H1 (cell line): Measurements from ENCODE around the gene SLC27A4. TPM values are rescaled to one million over a fixed set of nuclear protein-coding genes. Genes with fewer than 3 reads are reported as not detected.

Experiments
- CTCF ChIA-PET: fragments of 300-600 bp; sonication (Branson Sonifier 250); formaldehyde crosslinking; loops from one replicate; lab custom pipeline; 2021; ENCODE audit not compliant: partially characterized antibody; lab: Charles Lee
- POLR2A ChIA-PET: fragments of 300-600 bp; sonication (Branson Sonifier 250); formaldehyde crosslinking; loops from one replicate; lab custom pipeline; 2021; ENCODE audit warnings: inconsistent platforms; ENCODE audit not compliant: partially characterized antibody; lab: Charles Lee
- DNase-seq, 2 experiments: peaks; one replicate each; pipeline versions ENCODE4 v3.0.0 to v3.0.0-alpha.2; 2010 to 2022; ENCODE audit warnings: low spot score in 2 of 2, low read depth in 1 of 2, mixed read lengths in 1 of 2
- FAIRE-seq: peaks from 2 replicates; lab custom pipeline; 2011; peaks lifted over from hg19 to GRCh38; lab: Jason Lieb, UNC
- H2AFZ ChIP-seq: 2 replicates; pipeline ENCODE4 v1.8.1; 2012; ENCODE audit warnings: low read length, inconsistent platforms
- H2AK5ac ChIP-seq: 2 replicates; pipeline ENCODE4 v1.6.1; 2013; ENCODE audit warnings: low read depth, low read length
- H2BK120ac ChIP-seq: replicated peaks from 2 replicates; pipeline ENCODE3; 2013; ENCODE audit warnings: low read depth, low read length, inconsistent platforms
- H2BK12ac ChIP-seq: 2 replicates; pipeline ENCODE4 v1.6.1; 2013; ENCODE audit warnings: low read depth, low read length
- H2BK15ac ChIP-seq: 2 replicates; pipeline ENCODE4 v1.6.1; 2013; ENCODE audit warnings: low read length
- H2BK20ac ChIP-seq: 2 replicates; pipeline ENCODE4 v1.6.1; 2013; ENCODE audit warnings: low read length
- H2BK5ac ChIP-seq: 2 replicates; pipeline ENCODE4 v1.6.1; 2013; ENCODE audit warnings: low read depth, low read length
- H3K14ac ChIP-seq: 2 replicates; pipeline ENCODE4 v1.6.1; 2013; ENCODE audit warnings: inconsistent platforms; ENCODE audit not compliant: insufficient read length
- H3K18ac ChIP-seq: 2 replicates; pipeline ENCODE4 v1.6.1; 2013; ENCODE audit warnings: low read length; ENCODE audit errors: extremely low read depth
- H3K23ac ChIP-seq: 2 replicates; pipeline ENCODE4 v1.6.1; 2013; ENCODE audit warnings: inconsistent platforms; ENCODE audit not compliant: insufficient read length
- H3K23me2 ChIP-seq: 2 replicates; pipeline ENCODE4 v1.6.1; 2013; ENCODE audit warnings: low read depth, low read length
- H3K27ac ChIP-seq: 2 replicates; pipeline ENCODE4 v1.6.1; 2011; ENCODE audit warnings: low read depth, low read length, inconsistent platforms
- H3K27me3 ChIP-seq, 4 experiments: replicated peaks in 1 of 4; 1 replicate in 1 of 4; 2 replicates in 3 of 4; pipeline versions ENCODE4 v1.6.1 to v1.8.1; 2011 to 2013; ENCODE audit warnings: low read length in 3 of 4, mild to moderate bottlenecking in 3 of 4, inconsistent platforms in 2 of 4, mixed read lengths in 2 of 4, moderate library complexity in 1 of 4; ENCODE audit not compliant: control insufficient read depth in 3 of 4, insufficient read depth in 3 of 4; ENCODE audit errors: extremely low read depth in 1 of 4
- H3K36me3 ChIP-seq, 4 experiments: 2 replicates each; pipeline versions ENCODE4 v1.6.1 to v1.8.1; 2011 to 2013; ENCODE audit warnings: mild to moderate bottlenecking in 4 of 4, low read length in 3 of 4, moderate library complexity in 2 of 4, control low read depth in 1 of 4, inconsistent platforms in 1 of 4; ENCODE audit not compliant: insufficient read depth in 4 of 4, control insufficient read depth in 2 of 4
- H3K4ac ChIP-seq: replicated peaks from 2 replicates; pipeline ENCODE3; 2013; ENCODE audit warnings: low read length, low read depth, mixed read lengths, inconsistent platforms; ENCODE audit not compliant: insufficient read length
- H3K4me1 ChIP-seq, 4 experiments: replicated peaks in 1 of 4; 1 replicate in 1 of 4; 2 replicates in 3 of 4; pipeline versions ENCODE4 v1.6.1 to v1.8.1; 2011 to 2013; ENCODE audit warnings: low read length in 3 of 4, inconsistent platforms in 2 of 4, mixed read lengths in 1 of 4; ENCODE audit not compliant: insufficient read depth in 4 of 4, control insufficient read depth in 3 of 4
- H3K4me2 ChIP-seq, 2 experiments: 2 replicates each; pipeline versions ENCODE4 v1.6.1 to v1.8.1; 2011 to 2013; ENCODE audit warnings: low read depth in 2 of 2, low read length in 2 of 2, control low read depth in 1 of 2, inconsistent platforms in 1 of 2, mild to moderate bottlenecking in 1 of 2; ENCODE audit not compliant: insufficient read depth in 1 of 2
- H3K4me3 ChIP-seq, 4 experiments: fragments of 200-600, 300-600 bp in 1 of 4; sonication (generic), shearing (Covaris generic), sonication (Bioruptor Twin) in 1 of 4; 2 replicates each; pipeline versions ENCODE4 v1.5.1 to v1.8.1; 2011 to 2016; ENCODE audit warnings: low read length in 4 of 4, low read depth in 3 of 4, control low read depth in 2 of 4, inconsistent platforms in 2 of 4, mild to moderate bottlenecking in 2 of 4, mixed read lengths in 1 of 4, moderate library complexity in 1 of 4; ENCODE audit not compliant: insufficient read depth in 2 of 4; ENCODE audit errors: extremely low read depth in 1 of 4
- H3K56ac ChIP-seq: replicated peaks from 2 replicates; pipeline ENCODE3; 2013; ENCODE audit warnings: low read depth, mild to moderate bottlenecking, mixed read lengths, low read length, inconsistent platforms; ENCODE audit not compliant: insufficient read length
- H3K79me1 ChIP-seq: 2 replicates; pipeline ENCODE4 v1.6.1; 2013; ENCODE audit warnings: low read depth, low read length, control low read depth
- H3K79me2 ChIP-seq, 2 experiments: 2 replicates each; pipeline versions ENCODE4 v1.6.1 to v1.8.1; 2012 to 2013; ENCODE audit warnings: low read length in 2 of 2, mild to moderate bottlenecking in 2 of 2, inconsistent platforms in 1 of 2; ENCODE audit not compliant: insufficient read depth in 2 of 2, control insufficient read depth in 1 of 2
- H3K9ac ChIP-seq, 4 experiments: replicated peaks in 1 of 4; 1 replicate in 1 of 4; 2 replicates in 3 of 4; pipeline versions ENCODE4 v1.6.1 to v1.8.1; 2011 to 2013; ENCODE audit warnings: low read depth in 3 of 4, low read length in 3 of 4, control low read depth in 2 of 4, mild to moderate bottlenecking in 2 of 4, moderate library complexity in 2 of 4, inconsistent platforms in 1 of 4; ENCODE audit errors: extremely low read depth in 1 of 4
- H3K9me3 ChIP-seq, 2 experiments: 2 replicates each; pipeline versions ENCODE4 v1.6.1 to v1.8.1; 2012 to 2013; ENCODE audit warnings: mild to moderate bottlenecking in 2 of 2, moderate library complexity in 2 of 2, control low read depth in 1 of 2, inconsistent platforms in 1 of 2, low read depth in 1 of 2, low read length in 1 of 2, mixed read lengths in 1 of 2; ENCODE audit not compliant: insufficient read depth in 2 of 2
- H4K20me1 ChIP-seq, 2 experiments: replicated peaks in 1 of 2; 2 replicates each; pipeline versions ENCODE3 to v1.8.1; 2011 to 2013; ENCODE audit warnings: inconsistent platforms in 2 of 2, low read length in 2 of 2, mild to moderate bottlenecking in 1 of 2; ENCODE audit not compliant: insufficient read depth in 2 of 2, control insufficient read depth in 1 of 2
- H4K5ac ChIP-seq: 2 replicates; pipeline ENCODE4 v1.6.1; 2013; ENCODE audit warnings: low read length, low read depth, mixed read lengths, inconsistent platforms; ENCODE audit not compliant: insufficient read length
- H4K8ac ChIP-seq: 2 replicates; pipeline ENCODE4 v1.8.0; 2013; ENCODE audit warnings: mild to moderate bottlenecking, moderate library complexity, low read length, inconsistent platforms; ENCODE audit not compliant: insufficient read depth; ENCODE audit errors: extremely low read depth
- H4K91ac ChIP-seq: replicated peaks from 2 replicates; pipeline ENCODE3; 2013; ENCODE audit warnings: low read length, mixed read lengths, inconsistent platforms; ENCODE audit not compliant: insufficient read length
- BCL11A ChIP-seq, 2 experiments: IDR thresholded peaks; one replicate each; pipeline ENCODE4 v1.6.1; 2011; ENCODE audit warnings: low read depth in 2 of 2, low read length in 2 of 2, mild to moderate bottlenecking in 2 of 2
- BRCA1 ChIP-seq: IDR thresholded peaks from 2 replicates; pipeline ENCODE4 v1.6.1; 2012; ENCODE audit warnings: low read depth, low read length, improper control_type of control experiment
- CBX5 ChIP-seq: fragments of 300-800, 300-1000 bp; sonication (generic); IDR thresholded peaks from 2 replicates; pipeline ENCODE4 v1.7.1; 2016; ENCODE audit warnings: antibody characterized with exemption, low read length, low read depth
- CHD2 ChIP-seq: IDR thresholded peaks from 2 replicates; pipeline ENCODE4 v1.6.1; 2012; ENCODE audit warnings: low read length, improper control_type of control experiment
- GTF2F1 ChIP-seq: IDR thresholded peaks from 2 replicates; pipeline ENCODE4 v1.6.1; 2012; ENCODE audit warnings: low read depth, low read length, improper control_type of control experiment, borderline replicate concordance
- JUND ChIP-seq: IDR thresholded peaks from 2 replicates; pipeline ENCODE4 v1.6.1; 2011; ENCODE audit warnings: mild to moderate bottlenecking, improper control_type of control experiment, low read length
- KDM5A ChIP-seq: fragments of 200-600 bp; IDR thresholded peaks from 2 replicates; pipeline ENCODE4 v1.7.1; 2012; ENCODE audit warnings: mild to moderate bottlenecking, low read length, inconsistent platforms, mixed read lengths
- MAFK ChIP-seq: IDR thresholded peaks from 2 replicates; pipeline ENCODE4 v1.6.1; 2012; ENCODE audit warnings: low read depth, mild to moderate bottlenecking, improper control_type of control experiment, low read length
- NANOG ChIP-seq: IDR thresholded peaks from 2 replicates; pipeline ENCODE4 v1.6.1; 2011; ENCODE audit warnings: low read length, low read depth, mild to moderate bottlenecking, inconsistent platforms; ENCODE audit not compliant: insufficient read depth, poor library complexity, severe bottlenecking
- RBBP5 ChIP-seq: IDR thresholded peaks from 2 replicates; pipeline ENCODE4 v1.7.1; 2012; ENCODE audit warnings: low read depth, mild to moderate bottlenecking, inconsistent platforms, low read length, moderate library complexity, borderline replicate concordance
- SIN3A ChIP-seq, 2 experiments: IDR thresholded peaks in 1 of 2; conservative IDR thresholded peaks in 1 of 2; 2 replicates each; pipeline ENCODE4 v1.6.1; 2011 to 2012; ENCODE audit warnings: low read length in 2 of 2, improper control_type of control experiment in 1 of 2, low read depth in 1 of 2, mild to moderate bottlenecking in 1 of 2
- SP1 ChIP-seq: IDR thresholded peaks from 2 replicates; pipeline ENCODE4 v1.6.1; 2011; ENCODE audit warnings: low read depth, low read length
- SP4 ChIP-seq: IDR thresholded peaks from 2 replicates; pipeline ENCODE4 v1.6.1; 2012; ENCODE audit warnings: low read length, inconsistent platforms
- ZNF274 ChIP-seq: IDR thresholded peaks from 2 replicates; pipeline ENCODE4 v1.7.0; 2012; ENCODE audit warnings: low read length, borderline replicate concordance; ENCODE audit errors: extremely low read depth
- WGBS, 2 experiments: shearing (Covaris generic) in 1 of 2; methylation state at CpG; one replicate each; pipeline versions ENCODE4 v1.1.6 to v1.1.7; 2013 to 2015; ENCODE audit warnings: low lambda C conversion rate in 2 of 2, mixed read lengths in 2 of 2, inconsistent platforms in 1 of 2, low coverage in 1 of 2, missing lambda C conversion rate in 1 of 2; ENCODE audit not compliant: insufficient replicate concordance in 2 of 2, insufficient coverage in 1 of 2, insufficient read length in 1 of 2; ENCODE audit errors: extremely low coverage in 1 of 2, missing lambda C conversion rate in 1 of 2; 5-methylcytosine and 5-hydroxymethylcytosine counted together
- polyA plus RNA-seq, 7 experiments: library from polyadenylated mRNA; depleted of rRNA in 3 of 7; stranded (reverse) in 5 of 7; unstranded in 2 of 7; fragments of >200 nt in 5 of 7; fragments of 200-250 nt in 2 of 7; gene quantifications; 1 replicate in 5 of 7; 2 replicates in 1 of 7; 4 replicates in 1 of 7; pipeline versions ENCODE4 v1.2.1 to v1.2.3, GENCODE V29; 2011 to 2013; ENCODE audit warnings: missing spikeins in 2 of 7, mixed read lengths in 2 of 7
- total RNA-seq: library from RNA; stranded (reverse); fragmentation: NEBNext Ultra II Directional; extraction: Animal tissue kit (Norgen Biotek cat#: 25700); gene quantifications from 2 replicates; pipeline ENCODE4 v1.2.1, GENCODE V29; 2021

SLC27A4 gene
- total and polyA plus RNA-seq, 2 of the 8 experiments (the other 6 are each of a cell fraction or from before 2014, with no cell fraction given) = 14.9 to 20.5 TPM

- DNase-seq (no peak), FAIRE-seq (no peak)
- Histone ChIP-seq H3K27me3 (peaks cover 13 to 74% (median 66%) of the 10 kb centered on the region in 4 experiments), H2AFZ (no peak overlapping the region), H4K20me1 (peaks cover 29% of the 10 kb centered on the region in 2 experiments), H3K79me1 (0 out of 2 replicates have a peak, but pooled peaks cover 6% of the 10 kb centered on the region), H2BK120ac (peak overlapping the region; percentile 58), H2AK5ac (peak overlapping the region; percentile 93; the same call in 1 of the 2 replicates), H3K36me3 (peaks cover 0 to 16% (median 6%) of the 10 kb centered on the region in 4 experiments; a peak in 6 of 8 replicates), H2BK15ac (peak overlapping the region; percentile 5; the same call in 1 of the 2 replicates), H3K4me2 (peak overlapping the region; percentile 48 to 66), H3K79me2 (no peaks in the 10 kb centered on the region), H3K4me1 (peaks cover 26 to 40% (median 36%) of the 10 kb centered on the region in 4 experiments), H3K18ac (peak overlapping the region; percentile 88), H3K23me2 (peaks cover 2% of the 10 kb centered on the region; the same call in 1 of the 2 replicates), H2BK20ac (peak overlapping the region; percentile 49), H3K9me3 (no peaks in the 10 kb centered on the region), H3K4ac (peak overlapping the region; percentile 17), H4K5ac (no peak overlapping the region), H4K91ac (peak overlapping the region; percentile 50), H3K23ac (no peak overlapping the region), H4K8ac (no peak overlapping the region), H3K27ac (no peak overlapping the region), H3K4me3 (peak overlapping the region in 1 of 4 experiments; percentile 44; a peak in 3 of 8 replicates), H2BK12ac (peak overlapping the region; percentile 84), H3K56ac (no peak overlapping the region), H3K9ac (peak overlapping the region in 1 of 4 experiments; percentile 2; a peak in 2 of 7 replicates), H3K14ac (no peak overlapping the region), H2BK5ac (peak overlapping the region; percentile 41; the same call in 1 of the 2 replicates)
- 66% methylated on average over 8 of the region's 8 CpGs; no CpG with 5 or more reads in 1 of the 2 experiments for WGBS, 2 experiments
- CTCF ChIA-PET = interaction anchor here (0.5 to 21.9 kb wide), 11 partner anchors 10 to 122 kb away, joined by 3 to 323 read pairs (median 6); partner anchors contain the start of genes CERCAM and URM1
- POLR2A ChIA-PET = interaction anchor here (0.6 to 5.6 kb wide), 12 partner anchors 9 to 130 kb away, joined by 3 to 63 read pairs (median 8); partner anchors contain the start of genes CERCAM and URM1
- no peak for TF ChIP-seq NANOG
- TF ChIP-seq KDM5A = no peak
- no peak for TF ChIP-seq CBX5
- TF ChIP-seq SP4 = no peak
- no peak for TF ChIP-seq SIN3A (conservative IDR thresholded peaks at IDR 0.05 in 1 of 2, IDR thresholded peaks at IDR 0.05 in 1 of 2; ENCODE audit: low read depth in 1 of 2, low read length in 2 of 2)
- TF ChIP-seq ZNF274 = no peak
- no peak for TF ChIP-seq BCL11A (IDR thresholded peaks at IDR 0.05; ENCODE audit: low read depth in 2 of 2, low read length in 2 of 2)
- no peak for TF ChIP-seq MAFK
- TF ChIP-seq BRCA1 = no peak
- TF ChIP-seq RBBP5 = no peak
- TF ChIP-seq JUND = no peak
- TF ChIP-seq CHD2 = no peak
- no peak for TF ChIP-seq GTF2F1
- no peak for TF ChIP-seq SP1
These were observed 43.5 kb downstream of the SLC27A4 start for GRCh38 chr9:128383791-128384190.
